KOPT-K1 (cell line): ENCODE data around the gene ING2.
"Not testable (repeated sequence)": the region's sequence is repeated elsewhere in the genome, so short reads cannot be mapped to it uniquely, and the experiment has no call there.

ENCODE experiments used
- H3K27ac ChIP-seq: fragments of 200-600 bp; sonication (generic); 2 replicates; pipeline ENCODE4 v1.5.1; 2016; ENCODE audit warnings: antibody characterized with exemption, mild to moderate bottlenecking, low read depth, low read length; ENCODE audit not compliant: poor library complexity, severe bottlenecking
- H3K36me3 ChIP-seq: fragments of 200-600 bp; sonication (generic); 2 replicates; pipeline ENCODE4 v1.5.1; 2017; ENCODE audit warnings: antibody characterized with exemption, mild to moderate bottlenecking, low read length, moderate library complexity; ENCODE audit not compliant: insufficient read depth
- H3K9me3 ChIP-seq: fragments of 200-600 bp; sonication (generic); 2 replicates; pipeline ENCODE4 v1.5.1; 2017; ENCODE audit warnings: antibody characterized with exemption, low read length, mild to moderate bottlenecking; ENCODE audit not compliant: insufficient read depth, poor library complexity, severe bottlenecking

The ING2 gene

GRCh38 chr4:183553147-183553478 is 48.3 kb downstream of the ING2 start:
- not testable (repeated sequence) for H3K27ac ChIP-seq, H3K36me3 ChIP-seq, H3K9me3 ChIP-seq

DNA sequence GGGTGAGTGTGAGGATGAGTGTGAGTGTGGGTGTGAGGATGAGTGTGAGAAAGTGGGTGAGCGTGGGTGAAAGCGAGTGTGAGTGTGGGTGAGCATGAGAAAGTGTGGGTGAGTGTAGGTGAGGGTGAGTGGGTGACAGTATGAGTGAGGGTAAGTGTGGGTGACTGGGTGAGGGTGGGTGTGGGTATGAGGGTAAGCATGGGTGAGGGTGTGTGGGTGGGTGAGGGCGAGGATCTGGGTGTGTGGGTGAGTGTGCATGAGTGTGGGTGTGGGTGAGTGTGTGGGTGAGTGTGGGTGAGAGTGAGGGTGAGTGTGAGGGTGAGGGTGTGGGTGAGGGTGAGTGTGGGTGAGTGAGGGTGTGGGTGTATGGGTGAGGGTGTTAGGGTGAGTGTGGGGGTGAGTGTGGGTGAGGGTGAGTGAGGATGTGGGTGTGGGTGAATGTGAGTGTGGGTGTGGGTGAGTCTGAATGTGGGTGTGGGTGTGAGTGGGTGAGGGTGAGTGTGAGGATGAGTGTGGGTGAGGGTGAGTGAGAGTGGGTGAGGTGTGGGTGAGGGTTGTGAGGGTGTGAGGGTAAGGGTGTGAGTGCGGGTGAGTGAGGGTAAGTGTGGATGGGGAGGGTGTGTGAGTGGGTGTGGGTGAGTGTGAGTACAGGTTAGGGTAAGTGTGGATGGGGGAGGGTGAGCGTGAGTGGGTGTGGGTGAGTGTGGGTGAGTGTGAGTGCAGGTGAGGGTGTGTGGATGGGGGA is 48.9 kb downstream of the ING2 start:
- Histone ChIP-seq H3K36me3 (no peaks in the 10 kb centered on the region), H3K27ac (no peak overlapping the region), H3K9me3 (no peaks in the 10 kb centered on the region)

DNA sequence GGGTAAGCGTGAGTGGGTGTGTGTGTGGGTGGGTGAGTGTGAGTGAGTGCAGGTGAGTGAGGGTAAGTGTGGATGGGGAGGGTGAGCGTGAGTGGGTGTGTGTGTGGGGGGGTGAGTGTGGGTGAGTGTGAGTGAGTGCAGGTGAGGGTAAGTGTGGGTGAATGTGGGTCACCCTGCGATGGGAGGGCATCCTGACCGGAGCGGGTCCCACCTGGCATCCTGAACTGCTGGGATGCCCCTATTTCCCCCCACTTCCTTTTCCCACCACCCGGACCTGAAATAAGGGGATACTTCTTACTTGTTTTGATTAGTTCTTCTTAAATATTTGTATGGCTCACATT is 49.5 kb downstream of the ING2 start:
- no peaks in the 10 kb centered on the region for H3K9me3 ChIP-seq
- no peaks in the 10 kb centered on the region for H3K36me3 ChIP-seq

GRCh38 chr4:183554878-183555585 is 50.2 kb downstream of the ING2 start:
- Histone ChIP-seq H3K9me3 (no peaks in the 10 kb centered on the region), H3K36me3 (no peaks in the 10 kb centered on the region), H3K27ac (no peak overlapping the region)

More for the DNA sequence above, 49.5 kb downstream of the ING2 start:
- no peak overlapping the region for H3K27ac ChIP-seq

- Histone ChIP-seq H3K36me3 (no peaks in the 10 kb centered on the region), H3K27ac (no peak overlapping the region), H3K9me3 (no peaks in the 10 kb centered on the region)
These were observed 52.1 kb downstream of the ING2 start for GRCh38 chr4:183556947-183557346.

GRCh38 chr4:183557611-183558010 is 52.8 kb downstream of the ING2 start:
- no peak overlapping the region for H3K27ac ChIP-seq
- no peaks in the 10 kb centered on the region for H3K36me3 ChIP-seq
- no peaks in the 10 kb centered on the region for H3K9me3 ChIP-seq

DNA sequence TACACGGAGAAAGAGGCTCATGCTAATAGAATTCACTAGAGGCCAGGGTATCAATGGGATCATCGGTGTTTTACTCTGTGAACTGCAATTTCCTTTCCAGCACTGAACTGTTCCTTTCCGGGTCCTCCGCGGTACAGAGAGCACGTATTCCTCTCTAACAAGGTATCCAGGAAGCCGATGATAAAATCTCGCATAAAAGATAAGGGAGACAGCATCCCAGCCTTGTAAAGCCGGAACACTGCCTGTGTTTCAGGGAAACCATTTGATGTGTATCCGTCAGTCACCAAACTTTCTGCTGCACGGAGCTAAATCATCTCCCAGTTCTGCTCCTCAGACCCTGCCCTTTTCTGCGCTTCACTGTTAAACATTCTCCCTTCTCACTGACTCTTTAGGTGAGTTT is 54.0 kb downstream of the ING2 start:
- H3K9me3 ChIP-seq, result no peaks in the 10 kb centered on the region
- H3K36me3 ChIP-seq, result no peaks in the 10 kb centered on the region
- no peak overlapping the region for H3K27ac ChIP-seq

GRCh38 chr4:183561905-183562304 is 57.0 kb downstream of the ING2 start:
- H3K36me3 ChIP-seq, result no peaks in the 10 kb centered on the region
- H3K27ac ChIP-seq, result no peak overlapping the region
- H3K9me3 ChIP-seq, result no peaks in the 10 kb centered on the region
